Stimulated activated CD8-positive, alpha-beta memory T cell treated with anti-CD3 and anti-CD28 coated beads, Interleukin-7, amount 100 ng/mL, for 48 hours (primary cell): ENCODE measurements around the gene GCN1.

Source experiments
- DNase-seq, 2 donors: peaks; one replicate each; pipeline ENCODE4 v3.0.0-alpha.2; 2020; ENCODE audit warnings: low read depth in 1 of 2; ENCODE audit errors: extremely low read depth in 1 of 2

Gene GCN1

GRCh38 chr12:120121766-120122293 is 72.7 kb downstream of the GCN1 start:
- DNase-seq, result no peak

GRCh38 chr12:120121343-120121742 is 73.2 kb downstream of the GCN1 start:
- no peak for DNase-seq

- peak in 1 of 2 donors; percentile 32 for DNase-seq
Observed at GRCh38 chr12:120119271-120119973, 75.1 kb downstream of the GCN1 start.

- DNase-seq, result no peak
Observed at GRCh38 chr12:120118321-120119061, 76.0 kb downstream of the GCN1 start.

- no peak for DNase-seq
Observed at GRCh38 chr12:120117961-120118320, 76.6 kb downstream of the GCN1 start.

GRCh38 chr12:120116792-120117651 is 77.5 kb downstream of the GCN1 start:
- DNase-seq, result peak; percentile 93 to 97

- no peak for DNase-seq
Observed at GRCh38 chr12:120116441-120116791, 78.1 kb downstream of the GCN1 start, which contains the start of gene RAB35. Gene RAB35 (minus strand): TSS chr12:120116753. CDS start chr12:120116650, 103 bp downstream.

- peak in 1 of 2 donors; percentile 23 for DNase-seq
Observed at GRCh38 chr12:120115692-120116440, 78.6 kb downstream of the GCN1 start.

- no peak for DNase-seq
Observed at GRCh38 chr12:120115066-120115465, 79.4 kb downstream of the GCN1 start.

- DNase-seq, result peak in 1 of 2 donors; percentile 18
Observed at GRCh38 chr12:120110550-120111501, 83.7 kb downstream of the GCN1 start.

- no peak for DNase-seq
Observed at GRCh38 chr12:120109570-120110267, 84.8 kb downstream of the GCN1 start.

GRCh38 chr12:120106151-120106550 is 88.4 kb downstream of the GCN1 start:
- no peak for DNase-seq

GRCh38 chr12:120103371-120103770 is 91.1 kb downstream of the GCN1 start:
- no peak for DNase-seq

GRCh38 chr12:120103044-120103338 is 91.5 kb downstream of the GCN1 start:
- no peak for DNase-seq

- DNase-seq, result no peak
Observed at GRCh38 chr12:120102189-120103043, 92.1 kb downstream of the GCN1 start.

GRCh38 chr12:120101617-120102016 is 92.9 kb downstream of the GCN1 start:
- DNase-seq, result no peak

- no peak for DNase-seq
Observed at GRCh38 chr12:120101182-120101581, 93.3 kb downstream of the GCN1 start.

- no peak for DNase-seq
Observed at GRCh38 chr12:120100630-120101029, 93.9 kb downstream of the GCN1 start.
